Fibroblast of peridontal ligament (primary cell): ENCODE results near the gene THRB.
"Not testable (repeated sequence)": the region's sequence is repeated elsewhere in the genome, so short reads cannot be mapped to it uniquely, and the experiment has no call there.

Experiments used
- DNase-seq: peaks from one replicate; pipeline ENCODE4 v3.0.0-alpha.2; 2010; ENCODE audit errors: extremely low read depth

Gene THRB

DNA sequence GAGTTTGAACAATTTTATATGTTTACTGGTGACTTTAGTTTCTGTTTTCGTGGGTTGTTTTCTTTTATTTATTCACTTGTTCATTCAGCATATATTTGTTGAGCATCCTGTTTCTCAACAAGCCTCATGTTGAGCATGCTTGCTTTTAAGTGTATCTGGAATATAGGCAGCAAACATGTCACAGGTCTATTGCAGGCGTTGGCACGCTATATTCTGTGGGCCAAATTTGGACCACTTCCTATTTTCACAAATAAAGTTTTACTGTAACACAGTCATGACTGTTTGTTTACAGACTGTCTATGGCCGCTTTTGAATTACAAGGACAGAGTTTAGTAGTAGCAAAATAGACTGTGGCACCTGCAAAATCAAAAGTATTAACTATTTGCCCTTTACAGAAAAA, 89.6 kb downstream of the THRB start:
- no peak for DNase-seq

DNA sequence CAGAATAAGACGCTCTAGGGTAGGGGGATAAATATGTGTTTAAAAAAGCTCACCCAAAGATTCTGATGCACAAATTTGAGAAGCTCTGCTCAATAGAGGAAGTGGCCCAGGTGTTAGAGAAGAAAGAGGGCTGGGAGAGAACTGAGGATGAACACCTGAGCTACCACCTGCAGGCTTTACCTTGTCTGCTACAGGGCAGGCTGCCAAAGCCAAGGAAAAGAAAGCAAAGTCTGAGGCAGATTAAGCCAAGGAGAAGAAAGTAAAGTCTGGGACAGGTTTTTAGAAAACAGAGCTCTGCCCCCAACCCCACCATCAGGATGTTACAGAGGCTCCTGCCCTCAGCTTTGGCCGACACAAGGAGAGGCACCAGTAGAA, 92.9 kb downstream of the THRB start:
- no peak for DNase-seq

DNA sequence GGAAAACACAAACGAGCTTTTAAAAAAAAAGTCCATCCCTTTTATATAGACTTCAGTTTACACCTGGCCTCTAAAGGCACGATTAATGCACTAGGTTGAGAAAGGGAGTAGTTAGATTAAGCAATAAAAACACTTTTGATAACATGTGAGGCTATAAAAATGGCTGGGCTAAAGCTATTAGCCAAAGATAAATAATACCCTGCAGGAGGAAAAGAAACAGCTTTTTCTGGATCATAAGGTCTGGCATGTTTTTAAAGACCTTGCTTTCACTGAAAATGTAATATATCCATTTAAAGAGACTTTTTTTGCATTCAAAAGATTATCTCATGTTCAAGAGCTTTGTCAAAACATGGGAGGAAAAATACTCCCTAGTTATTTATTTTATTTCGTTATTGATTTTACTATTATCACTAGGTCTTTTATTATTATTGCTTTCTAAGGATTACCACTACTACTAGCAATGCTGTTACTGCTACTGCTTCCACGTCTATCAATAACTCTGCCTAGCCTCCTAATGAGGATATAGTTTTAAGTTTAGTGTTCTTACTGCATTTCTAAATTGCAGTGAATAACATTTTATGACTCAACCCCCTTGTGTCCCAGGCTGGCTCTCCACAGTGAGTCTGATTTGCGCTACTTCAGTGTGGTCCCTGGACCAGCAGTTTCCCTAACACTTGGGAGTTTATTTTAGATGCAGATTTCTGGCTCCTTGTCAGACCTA, 93.4 kb downstream of the THRB start:
- DNase-seq, result peak; percentile 27

DNA sequence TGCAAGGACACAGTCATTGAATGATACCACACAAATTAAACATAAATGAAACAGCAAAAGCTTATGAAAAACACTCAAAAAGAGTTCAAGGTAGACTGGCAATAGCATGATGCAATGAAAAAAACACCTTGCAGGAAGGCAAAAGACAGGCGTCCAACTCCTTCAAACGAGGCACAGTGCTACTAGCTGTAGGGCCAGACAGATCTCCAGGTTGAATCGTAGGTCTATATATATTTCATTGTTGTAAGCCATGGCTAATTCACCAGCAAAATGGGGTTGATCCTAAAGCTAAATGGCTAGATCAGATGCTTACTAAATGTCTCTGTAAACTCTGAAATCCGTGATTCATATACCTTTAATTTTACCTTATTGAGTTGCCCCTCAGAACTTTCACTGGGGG, 94.2 kb downstream of the THRB start:
- DNase-seq, result no peak

DNA sequence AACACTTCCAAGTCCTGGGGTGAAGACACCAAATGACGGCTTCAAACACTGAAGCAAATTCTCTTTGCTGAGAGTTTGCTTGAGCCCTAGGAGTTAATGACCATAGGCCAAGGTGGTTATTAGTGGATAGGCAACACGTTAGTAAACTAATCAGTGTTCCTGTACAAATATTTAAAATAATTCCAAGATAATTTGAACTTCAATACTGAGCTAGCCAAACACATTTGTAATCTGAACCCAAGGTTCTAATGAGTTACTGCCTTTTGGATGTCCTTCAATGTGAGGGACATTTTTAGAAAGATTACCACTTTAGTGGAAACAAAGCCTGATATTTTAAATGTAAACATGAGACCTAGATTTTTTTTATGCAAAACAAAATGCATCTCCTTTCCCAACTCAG, 94.6 kb downstream of the THRB start:
- DNase-seq, result no peak

DNA sequence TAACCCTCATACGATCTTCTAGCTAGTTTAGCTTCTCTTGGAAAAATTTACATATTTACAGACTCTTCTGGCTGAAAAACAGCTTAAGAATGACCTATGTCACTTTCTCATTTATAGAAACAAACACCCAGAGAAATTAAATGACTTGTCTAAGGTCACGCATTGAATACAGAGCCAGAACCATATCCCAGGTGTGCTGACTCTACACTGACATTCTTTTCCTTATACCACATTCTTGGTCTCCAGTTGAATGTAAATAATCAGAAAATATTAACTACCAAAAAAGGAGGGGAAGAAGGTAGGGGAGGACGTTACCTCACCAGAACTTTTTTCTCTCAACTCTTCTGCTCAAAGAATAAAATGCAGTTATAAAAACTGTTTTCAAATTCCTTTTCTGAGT, 95.0 kb downstream of the THRB start:
- DNase-seq, result no peak

DNA sequence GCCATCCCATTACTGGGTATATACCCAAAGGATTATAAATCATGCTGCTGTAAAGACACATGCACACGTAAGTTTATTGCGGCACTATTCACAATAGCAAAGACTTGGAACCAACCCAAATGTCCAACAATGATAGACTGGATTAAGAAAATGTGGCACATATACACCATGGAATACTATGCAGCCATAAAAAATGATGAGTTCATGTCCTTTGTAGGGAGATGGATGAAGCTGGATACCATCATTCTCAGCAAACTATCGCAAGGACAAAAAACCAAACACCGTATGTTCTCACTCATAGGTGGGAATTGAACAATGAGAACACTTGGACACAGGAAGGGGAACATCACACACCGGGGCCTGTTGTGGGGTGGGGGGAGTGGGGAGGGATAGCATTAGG, 95.9 kb downstream of the THRB start:
- not testable (repeated sequence) for DNase-seq

DNA sequence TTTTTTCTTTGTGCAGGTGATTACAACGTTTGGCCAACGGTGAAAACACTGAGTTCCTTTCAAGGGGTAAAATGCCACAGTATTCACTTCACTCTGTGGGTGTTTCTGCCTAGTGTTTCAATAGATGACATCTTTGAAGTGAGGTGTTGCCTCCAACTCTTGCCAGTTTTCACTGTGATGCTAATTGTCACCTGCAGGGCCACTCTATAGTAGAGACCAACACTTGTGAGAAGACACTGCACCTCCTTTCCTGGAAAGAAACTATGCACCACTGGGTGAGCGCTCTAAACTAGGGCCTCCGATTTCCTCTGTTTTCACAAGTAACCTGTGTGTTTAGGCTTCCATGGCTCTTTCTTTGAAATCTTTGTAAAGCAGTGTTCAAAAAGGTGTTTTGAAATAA, 98.3 kb downstream of the THRB start:
- no peak for DNase-seq

DNA sequence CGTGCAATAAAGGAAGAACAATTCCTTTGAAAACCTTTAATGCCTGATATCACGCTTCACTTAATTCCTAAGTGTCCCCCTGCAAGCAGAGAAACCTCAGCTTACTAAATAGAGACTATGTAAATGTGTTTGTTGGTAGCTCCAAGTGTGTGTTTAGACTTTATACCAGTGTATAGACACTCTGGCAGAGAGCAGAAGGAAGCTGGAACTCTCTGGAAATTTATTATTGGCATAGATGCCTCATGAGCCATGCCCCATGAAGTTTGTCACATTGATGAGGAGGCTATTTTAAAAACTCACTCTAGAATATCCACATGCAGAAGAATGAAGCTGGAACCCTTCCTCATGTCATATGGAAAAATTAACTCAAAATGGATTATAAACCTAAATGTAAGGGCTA, 99.9 kb downstream of the THRB start:
- DNase-seq, result no peak

DNA sequence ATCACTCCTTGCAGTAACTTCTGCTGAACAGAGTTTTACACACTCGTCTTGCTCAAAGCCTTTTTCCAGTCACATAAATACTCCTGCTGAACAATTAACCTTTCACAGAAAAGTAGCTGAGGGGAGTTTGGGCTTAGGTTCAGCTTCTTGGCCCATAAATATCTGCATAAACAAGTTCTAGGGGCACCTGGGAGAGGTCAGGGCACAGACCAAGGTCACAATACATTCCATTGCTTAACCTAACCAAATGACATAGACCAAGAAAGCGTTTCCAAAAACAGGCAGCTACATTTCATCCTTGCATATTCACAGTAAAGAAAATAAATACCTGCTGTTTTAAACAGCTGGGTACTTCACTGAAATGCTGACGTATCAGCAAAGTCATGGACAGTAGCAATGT, 101.3 kb downstream of the THRB start:
- no peak for DNase-seq

DNA sequence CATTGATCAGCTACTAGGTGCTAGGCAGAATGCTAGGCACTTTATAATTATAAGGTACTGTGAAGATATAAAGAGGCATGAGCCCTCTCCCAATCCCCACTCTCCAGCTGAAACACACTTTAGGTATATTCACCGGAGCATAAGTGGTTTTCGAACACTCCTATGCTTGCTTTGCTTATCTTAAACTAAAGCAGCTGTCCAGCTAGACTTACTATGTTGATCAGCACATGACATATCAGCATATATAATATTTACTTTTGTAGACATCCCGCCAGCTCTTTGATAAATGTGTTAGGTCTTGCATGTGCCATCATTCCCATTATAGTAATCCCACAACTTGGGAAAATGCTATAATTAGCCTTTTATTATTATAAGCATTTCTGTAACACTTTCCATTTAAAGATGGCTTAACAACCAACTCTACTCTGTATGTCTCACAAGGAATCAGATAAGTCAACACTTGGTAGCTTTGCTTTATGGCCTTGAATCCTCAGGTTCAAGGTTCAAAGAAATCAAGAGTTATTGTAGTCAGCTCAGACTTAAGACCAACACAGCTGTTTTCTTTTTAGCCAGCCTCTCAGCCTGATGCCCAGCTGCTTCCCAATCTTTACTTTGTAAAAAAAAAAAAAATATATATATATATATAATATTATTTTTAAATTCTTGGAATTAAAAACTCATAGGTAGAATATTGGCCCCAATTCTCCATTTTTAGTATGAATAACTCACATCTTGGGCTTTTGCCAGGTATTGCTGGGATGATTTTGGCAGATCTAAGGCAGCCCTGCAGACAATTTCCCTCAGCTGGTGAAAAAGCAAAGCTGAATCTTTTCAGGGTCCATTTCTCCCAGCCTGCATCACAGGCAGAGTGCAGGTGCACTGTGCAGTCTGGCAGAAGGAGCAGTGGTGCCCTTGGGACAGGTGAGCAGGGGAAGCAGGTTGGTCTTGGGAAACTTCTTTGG, 104.2 kb downstream of the THRB start:
- peak; percentile 10 for DNase-seq

DNA sequence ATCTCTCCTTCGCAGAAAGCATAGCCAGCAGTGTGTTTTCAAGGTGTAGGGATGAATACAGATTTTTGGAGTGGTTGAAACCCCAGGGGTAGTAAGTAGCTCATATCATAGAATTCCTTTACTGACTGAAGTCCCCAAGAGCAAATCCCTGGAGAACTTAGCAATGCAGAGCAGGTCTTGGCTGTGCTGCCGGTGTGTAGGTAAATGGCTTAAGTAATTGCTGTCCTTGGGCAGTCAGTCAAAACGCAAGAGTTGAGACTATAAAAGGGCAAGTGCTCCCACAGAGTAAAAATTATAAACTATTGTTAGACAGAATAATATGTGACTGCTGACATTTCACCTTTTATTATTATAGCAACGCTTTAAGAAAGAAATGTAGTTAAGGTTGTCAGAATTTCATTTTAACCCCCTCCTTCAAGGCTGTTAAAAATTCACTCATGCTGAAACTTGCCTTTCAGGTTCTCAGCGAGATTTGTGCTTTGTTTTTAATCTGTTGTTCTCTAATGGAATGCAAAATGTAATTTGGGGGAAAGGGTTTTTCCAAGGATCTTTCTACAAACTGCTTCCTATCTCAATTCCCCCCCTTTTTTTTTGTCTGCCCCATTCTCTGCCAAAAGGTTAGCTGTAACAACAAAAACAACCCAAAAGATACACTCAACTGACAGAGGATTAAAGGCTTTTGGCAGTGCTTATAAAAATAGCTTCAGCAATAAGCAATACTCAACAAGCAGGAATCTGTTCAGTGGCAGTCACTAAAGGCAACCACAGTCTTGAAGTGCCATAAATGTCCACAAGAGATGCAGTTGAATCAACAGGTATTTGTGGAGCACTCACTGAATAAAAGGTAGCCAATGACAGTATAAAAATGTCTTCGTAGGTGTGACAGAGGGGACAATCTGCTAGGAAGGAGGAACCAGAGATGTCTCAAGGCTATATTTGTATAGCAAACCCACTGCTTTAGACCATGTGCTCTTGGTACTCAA, 105.3 kb downstream of the THRB start:
- no peak for DNase-seq

DNA sequence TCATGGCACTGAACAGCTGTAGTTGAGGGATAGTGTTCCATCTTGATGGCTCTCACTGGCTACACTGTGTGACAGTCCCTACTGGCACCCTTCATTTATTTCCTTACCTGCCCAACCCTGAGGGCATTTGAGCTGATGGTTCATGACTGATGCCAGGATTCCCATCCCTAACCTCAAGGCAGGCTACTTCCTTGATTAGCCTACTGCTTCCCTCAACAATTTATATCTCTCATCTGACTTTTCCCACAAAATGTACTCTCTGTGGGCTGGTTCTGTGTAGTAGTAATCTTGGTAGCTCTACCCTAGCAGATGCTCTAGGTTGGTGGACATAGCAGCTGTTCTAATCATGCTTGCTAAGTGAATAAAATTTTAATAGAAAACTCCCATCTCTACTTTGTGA, 106.0 kb downstream of the THRB start:
- no peak for DNase-seq

DNA sequence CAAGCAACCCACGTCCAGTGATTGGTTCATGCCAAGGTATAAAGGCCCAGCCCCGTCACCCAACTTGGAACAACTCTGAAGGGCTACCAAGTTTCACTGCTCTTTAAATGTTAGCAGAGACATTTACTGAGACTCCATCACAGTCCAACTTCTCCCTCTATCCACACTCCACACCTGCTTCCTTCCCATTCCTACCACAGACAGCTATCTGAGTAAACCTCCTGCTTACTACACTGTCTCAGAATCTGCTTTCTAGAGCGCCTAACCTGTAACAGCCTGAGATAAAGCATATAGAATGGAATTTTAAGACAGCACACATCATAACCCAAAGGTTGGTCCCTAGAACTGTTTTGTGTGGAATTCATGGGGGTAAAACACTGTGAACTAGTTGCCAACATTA, 106.5 kb downstream of the THRB start:
- no peak for DNase-seq

DNA sequence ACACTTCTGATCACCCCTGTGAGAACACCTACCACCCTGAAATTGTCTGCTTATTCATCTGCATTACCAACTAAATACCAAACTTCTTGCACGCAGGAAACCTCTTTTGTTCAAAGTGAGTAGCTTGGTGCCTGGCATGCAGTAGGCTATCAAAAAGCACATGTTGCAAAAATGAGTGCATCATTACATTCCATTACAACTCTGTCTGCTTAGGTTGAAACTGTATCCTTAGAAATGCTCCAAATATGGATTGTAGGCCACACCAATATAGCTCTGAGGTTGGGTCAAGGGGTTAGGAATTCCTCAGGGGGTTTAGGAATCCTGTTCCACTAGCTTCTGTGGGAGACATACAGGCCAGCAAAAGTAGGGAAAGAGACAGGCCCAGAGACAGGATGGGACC, 107.2 kb downstream of the THRB start:
- DNase-seq, result peak; percentile 71

DNA sequence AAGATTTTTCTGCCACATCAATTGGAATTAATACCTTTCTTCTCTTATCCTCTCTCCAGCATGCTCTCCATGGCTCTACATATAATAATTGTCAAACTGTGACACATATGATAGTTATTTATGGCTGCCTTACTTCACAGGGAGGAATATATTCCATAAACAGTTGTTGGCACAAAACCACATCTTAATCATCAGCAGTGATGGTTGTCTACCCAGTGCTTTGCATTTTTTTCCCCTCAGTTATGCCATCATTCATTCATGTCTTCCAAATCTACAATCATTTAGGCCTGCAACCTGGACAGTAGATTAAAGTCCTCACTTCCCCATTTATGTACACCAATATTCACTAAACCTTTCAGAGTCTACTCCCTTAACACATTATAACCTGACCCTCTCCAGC, 107.7 kb downstream of the THRB start:
- DNase-seq, result peak; percentile 55

DNA sequence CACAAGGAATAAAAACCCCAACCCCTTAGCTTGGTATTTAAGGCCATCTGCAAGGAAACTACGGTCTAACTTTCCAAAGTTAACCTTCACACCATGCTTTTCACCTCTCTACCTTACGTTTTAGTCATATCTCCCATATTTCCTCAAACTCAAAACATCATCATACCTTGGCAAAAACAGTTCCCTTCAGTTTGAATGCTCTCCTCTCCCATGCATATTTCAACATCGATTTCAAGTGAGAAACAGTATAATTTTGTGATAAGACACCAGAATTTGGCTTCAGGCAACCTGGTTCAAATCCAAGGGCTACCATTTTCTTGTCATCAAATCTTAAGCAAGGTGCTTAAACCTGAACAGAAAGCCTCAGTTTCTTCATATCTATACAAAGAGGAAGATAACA, 108.2 kb downstream of the THRB start:
- DNase-seq, result no peak

DNA sequence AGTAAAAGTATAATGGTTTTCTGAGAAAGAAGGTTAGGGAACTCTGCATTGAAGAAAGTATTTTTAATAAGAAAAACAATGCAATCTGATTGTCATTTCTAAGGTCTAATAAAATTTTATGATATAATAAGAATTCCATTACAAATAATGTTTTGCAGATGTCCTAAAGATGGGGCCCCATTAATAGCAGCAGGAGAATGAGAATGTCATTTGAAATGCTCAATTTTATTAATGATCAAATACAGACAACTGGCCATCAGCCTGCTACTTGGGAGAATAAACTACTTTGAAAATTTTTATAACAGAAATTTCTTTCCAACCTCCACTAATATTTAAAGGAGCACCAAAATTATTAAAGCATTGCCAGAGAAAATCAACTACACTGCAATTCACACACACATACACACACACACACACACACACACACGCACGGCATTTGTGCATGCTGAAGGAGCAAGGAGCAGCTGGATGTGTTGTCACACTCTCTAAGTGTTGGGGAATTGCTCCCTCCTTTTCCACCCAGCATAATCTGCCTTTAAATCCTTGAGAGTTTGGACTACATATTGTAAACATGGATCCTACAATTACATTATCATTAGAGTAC, 109.5 kb downstream of the THRB start:
- no peak for DNase-seq

DNA sequence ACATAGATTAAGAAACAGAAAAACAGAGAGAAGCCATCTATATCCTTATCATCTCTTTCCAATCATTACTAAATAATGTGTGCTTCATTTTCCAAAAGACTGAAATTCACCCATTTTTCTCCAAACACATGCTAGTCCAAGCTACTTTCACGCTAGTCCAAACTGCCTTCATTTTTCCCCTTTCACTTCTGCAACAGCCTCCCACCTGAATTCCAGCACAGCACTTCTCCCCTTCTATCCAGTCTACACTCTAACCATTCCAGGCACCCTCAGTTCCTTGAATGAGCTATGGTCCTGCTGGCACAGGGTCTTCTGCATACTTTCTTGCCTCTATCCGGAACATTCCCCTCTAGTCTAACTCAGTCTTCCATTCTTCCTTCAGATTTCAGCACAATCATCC, 112.0 kb downstream of the THRB start:
- DNase-seq, result no peak

DNA sequence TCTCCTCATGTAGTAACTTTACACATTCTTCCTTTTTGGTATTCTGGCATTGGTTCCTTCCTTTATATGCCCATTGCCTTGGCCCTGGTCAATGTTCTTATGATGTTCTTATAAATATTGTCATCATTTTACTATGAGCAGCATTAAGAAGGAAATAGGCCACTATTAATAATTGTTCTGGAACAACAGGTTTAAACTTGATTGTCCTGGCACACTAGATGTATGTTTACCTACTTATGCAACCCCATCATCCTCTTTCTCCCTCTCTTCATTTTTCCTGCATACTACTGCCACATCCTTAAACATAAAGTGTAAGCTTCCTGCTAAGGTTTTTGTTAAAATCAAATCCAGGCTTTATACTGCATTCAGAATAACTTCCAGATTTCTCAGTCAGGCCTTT, 114.7 kb downstream of the THRB start:
- no peak for DNase-seq

DNA sequence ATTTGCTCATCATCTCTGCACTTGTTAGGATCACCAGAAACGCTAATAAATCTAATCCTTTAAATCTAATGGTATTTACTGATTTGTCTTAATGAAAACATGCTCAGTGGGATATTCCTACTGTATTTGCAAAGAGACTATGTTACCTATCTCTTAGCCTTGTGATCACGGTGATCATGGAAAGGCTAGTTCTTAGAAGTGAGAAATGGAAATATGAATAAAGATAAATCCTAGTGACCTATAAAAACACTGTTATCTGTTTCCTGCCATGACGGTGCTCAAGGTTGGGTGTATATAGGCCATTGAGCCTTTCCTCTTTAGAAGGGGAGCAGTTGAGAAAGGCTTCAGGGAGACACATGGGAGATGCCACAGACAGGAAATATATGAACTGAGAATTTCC, 116.3 kb downstream of the THRB start:
- no peak for DNase-seq
